GM13977 (cell line): ENCODE results near the gene F8.
"Not testable (repeated sequence)": the region's sequence is repeated elsewhere in the genome, so short reads cannot be mapped to it uniquely, and the experiment has no call there.

Experiments used
- DNase-seq: peaks from one replicate; pipeline ENCODE4 v3.0.0; 2012; ENCODE audit warnings: low spot score
- in situ Hi-C: fragments of 300-500 bp; cut with MboI; formaldehyde crosslinking; loops from one replicate; pipeline ENCODE4 v1.12.0; 2022; ENCODE audit warnings: low sequenced_read_pairs, low pct_unique_long_range_greater_than_20kb, mixed read lengths, inconsistent platforms; ENCODE audit not compliant: unreplicated experiment
- TF ChIP-seq, protein P1 (sequence below): IDR thresholded peaks from 2 replicates; pipeline ENCODE4 v1.5.1; 2012; ENCODE audit warnings: mild to moderate bottlenecking, control low read depth; ENCODE audit not compliant: insufficient read depth; ENCODE audit errors: extremely low read depth, missing control alignments

The F8 gene

DNA sequence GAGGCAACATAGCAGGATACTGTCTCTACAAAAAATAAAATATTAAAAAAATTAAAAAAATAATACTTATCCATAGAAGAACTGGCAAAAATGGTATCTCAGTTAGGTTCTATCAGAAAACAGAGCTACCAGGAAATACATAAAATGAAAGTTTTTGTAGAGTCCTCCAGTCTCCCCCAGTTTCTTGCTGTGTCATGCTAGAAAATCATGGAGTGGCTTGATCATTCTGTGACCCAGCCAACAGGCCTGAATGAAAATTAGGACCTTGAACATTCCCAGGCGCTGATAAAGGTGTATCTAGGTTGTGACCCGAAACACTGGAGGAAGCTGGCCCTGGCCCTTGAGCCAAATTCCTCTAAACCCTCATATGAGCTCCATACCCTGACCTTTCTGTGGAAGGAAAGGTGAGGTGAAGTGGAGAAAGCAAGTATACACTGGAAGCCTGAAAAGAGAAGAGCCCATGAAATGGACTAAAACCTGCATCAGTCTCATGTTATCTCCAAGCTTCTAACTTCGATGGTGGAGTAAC is 188.7 kb downstream of the F8 start:
- in situ Hi-C loops, result loop anchor here (25.0 kb wide), 1 partner anchor 247 kb away; the partner anchor contains the start of gene CTAG1A
- no peak for DNase-seq
- TF ChIP-seq, protein P1, sequence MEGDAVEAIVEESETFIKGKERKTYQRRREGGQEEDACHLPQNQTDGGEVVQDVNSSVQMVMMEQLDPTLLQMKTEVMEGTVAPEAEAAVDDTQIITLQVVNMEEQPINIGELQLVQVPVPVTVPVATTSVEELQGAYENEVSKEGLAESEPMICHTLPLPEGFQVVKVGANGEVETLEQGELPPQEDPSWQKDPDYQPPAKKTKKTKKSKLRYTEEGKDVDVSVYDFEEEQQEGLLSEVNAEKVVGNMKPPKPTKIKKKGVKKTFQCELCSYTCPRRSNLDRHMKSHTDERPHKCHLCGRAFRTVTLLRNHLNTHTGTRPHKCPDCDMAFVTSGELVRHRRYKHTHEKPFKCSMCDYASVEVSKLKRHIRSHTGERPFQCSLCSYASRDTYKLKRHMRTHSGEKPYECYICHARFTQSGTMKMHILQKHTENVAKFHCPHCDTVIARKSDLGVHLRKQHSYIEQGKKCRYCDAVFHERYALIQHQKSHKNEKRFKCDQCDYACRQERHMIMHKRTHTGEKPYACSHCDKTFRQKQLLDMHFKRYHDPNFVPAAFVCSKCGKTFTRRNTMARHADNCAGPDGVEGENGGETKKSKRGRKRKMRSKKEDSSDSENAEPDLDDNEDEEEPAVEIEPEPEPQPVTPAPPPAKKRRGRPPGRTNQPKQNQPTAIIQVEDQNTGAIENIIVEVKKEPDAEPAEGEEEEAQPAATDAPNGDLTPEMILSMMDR, result no peak

DNA sequence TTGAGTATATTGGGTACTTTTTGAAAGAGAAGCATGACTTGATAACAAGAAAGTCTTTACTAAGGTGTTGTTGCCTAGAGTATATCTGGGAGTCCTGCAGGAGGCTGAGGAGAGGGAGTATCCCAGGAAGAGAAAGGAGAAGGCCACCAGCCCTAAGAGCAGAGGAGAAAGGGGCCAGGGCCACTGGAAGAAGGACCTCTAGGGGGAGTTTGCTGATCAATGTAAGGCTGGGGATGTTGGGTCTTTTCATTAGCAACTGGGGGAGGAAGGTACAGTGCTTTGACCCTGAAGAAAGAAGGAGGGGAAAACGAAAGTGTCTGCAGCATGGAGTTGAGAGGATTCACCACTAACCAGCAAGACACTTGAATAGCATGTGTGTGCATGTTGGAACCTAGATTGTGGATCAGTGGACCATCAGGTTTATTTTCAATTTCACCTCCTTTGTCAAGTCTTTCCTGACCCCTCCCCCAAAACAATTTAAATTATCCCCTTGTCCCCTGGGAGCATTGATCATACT is 192.5 kb downstream of the F8 start:
- DNase-seq, result no peak
- in situ Hi-C loops, result loop anchor here (25.0 kb wide), 1 partner anchor 243 kb away; the partner anchor contains the start of gene CTAG1A
- TF ChIP-seq, protein P1, result no peak

DNA sequence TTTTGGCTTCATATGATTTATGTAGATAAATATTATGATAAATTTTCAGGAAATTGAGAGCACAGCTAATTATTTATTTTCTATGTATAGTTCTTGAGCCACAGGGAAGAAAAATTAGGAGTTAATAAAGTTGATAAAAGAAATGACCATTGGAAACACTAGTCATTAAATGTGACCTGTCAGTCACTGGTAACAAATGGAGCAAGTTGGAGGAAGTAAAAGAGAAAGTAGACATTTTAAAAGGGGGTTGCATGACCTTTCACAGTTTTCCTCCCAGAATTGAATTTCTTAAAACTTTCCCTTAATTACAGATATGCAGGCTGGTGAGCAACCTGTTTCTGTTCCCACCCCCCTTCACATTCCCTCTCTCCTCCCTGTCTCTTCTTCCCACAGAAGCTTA is 193.4 kb downstream of the F8 start:
- in situ Hi-C loops, result loop anchor here (25.0 kb wide), 1 partner anchor 242 kb away; the partner anchor contains the start of gene CTAG1A
- TF ChIP-seq, protein P1, result no peak
- DNase-seq, result no peak

DNA sequence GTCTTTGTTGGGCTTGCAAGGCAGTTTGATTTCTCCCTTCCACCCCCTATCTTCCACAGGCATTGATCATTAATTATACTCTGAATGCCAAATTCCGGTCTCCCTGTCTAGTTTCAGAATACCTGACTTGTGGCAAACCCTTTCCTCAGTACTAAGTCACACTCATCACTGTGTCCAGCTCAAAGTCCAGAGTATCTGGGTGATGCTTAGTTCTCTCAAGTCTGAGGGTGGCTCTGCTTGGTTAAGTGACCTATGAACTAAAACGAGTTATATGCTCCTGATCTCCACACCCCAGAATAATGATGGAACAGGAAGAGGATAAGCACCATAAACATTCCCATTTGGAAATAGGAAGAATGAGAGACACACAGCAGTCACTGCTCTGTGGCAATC is 194.5 kb downstream of the F8 start:
- in situ Hi-C loops, result loop anchor here (25.0 kb wide), 1 partner anchor 241 kb away; the partner anchor contains the start of gene CTAG1A
- TF ChIP-seq, protein P1, result no peak
- no peak for DNase-seq

DNA sequence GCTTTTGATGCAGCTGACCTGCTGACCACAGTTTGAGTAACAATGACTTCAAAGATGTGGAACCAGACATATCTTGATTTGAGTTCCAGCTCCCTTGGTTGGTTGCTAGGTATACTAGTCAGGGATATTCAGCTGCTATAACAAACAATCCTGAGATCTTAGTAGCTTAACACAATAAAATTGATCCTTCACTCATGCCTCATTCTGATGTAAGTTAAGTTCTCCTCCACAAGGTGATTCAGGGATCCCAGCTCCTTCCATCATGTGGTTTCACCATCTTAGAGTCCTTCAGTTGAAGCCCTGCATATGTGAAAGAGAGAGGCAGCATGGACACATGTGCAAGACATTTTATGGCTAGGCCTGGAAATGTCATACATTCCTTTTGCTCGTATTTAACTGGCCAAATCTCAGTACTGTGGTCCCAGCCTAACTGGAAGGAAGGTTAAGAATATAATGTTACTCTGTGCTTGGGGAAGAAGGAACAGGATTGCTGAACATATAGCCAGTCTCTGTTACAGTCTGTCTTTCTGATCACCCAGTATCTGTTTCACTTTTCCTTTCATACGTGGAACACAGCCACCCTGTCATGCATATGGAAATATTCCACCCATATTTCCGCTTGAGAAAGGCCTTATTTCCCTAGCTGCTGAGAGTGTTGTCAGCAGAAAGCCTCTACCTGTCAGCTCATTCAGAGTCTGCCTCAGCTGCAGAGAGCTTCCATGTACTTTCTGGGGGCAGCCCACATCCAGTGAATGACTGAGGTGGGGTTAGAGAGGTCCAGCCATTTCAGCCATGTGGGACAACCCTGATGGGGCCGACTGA is 195.1 kb downstream of the F8 start:
- in situ Hi-C loops, result loop anchor here (25.0 kb wide), 1 partner anchor 240 kb away; the partner anchor contains the start of gene CTAG1A

DNA sequence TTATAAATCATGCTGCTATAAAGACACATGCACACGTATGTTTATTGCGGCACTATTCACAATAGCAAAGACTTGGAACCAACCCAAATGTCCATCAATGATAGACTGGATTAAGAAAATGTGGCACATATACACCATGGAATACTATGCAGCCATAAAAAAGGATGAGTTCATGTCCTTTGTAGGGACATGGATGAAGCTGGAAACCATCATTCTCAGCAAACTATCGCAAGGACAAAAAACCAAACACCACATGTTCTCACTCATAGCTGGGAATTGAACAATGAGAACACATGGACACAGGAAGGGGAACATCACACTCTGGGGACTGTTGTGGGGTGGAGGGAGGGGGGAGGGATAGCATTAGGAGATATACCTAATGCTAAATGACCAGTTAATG is 196.9 kb downstream of the F8 start:
- in situ Hi-C loops, result loop anchor here (25.0 kb wide), 1 partner anchor 238 kb away; the partner anchor contains the start of gene CTAG1A
- DNase-seq, result not testable (repeated sequence)

More for the DNA sequence above, 195.1 kb downstream of the F8 start:
- peak; percentile 40 for DNase-seq
- TF ChIP-seq, protein P1, result no peak
